IMR-90 (cell line): ENCODE data around the gene ST7. TPM values are rescaled to one million over a fixed set of nuclear protein-coding genes. Genes with fewer than 3 reads are reported as not detected.

Experiments used
- ATAC-seq: fragments of 200-7000 bp; cut with Tn5 transposase; 2 replicates; pipeline ENCODE4 v1.9.1; 2020; ENCODE audit warnings: low read depth, mild to moderate bottlenecking, moderate library complexity
- BruUV-seq: library from RNA; stranded (reverse); fragments of 400-500 nt; replicated peaks from 2 replicates; lab custom pipeline; 2021; lab: Mats Ljungman, UMichigan
- CTCF ChIA-PET: fragments of 300-600 bp; formaldehyde crosslinking; extraction: SDS; loops from one replicate; lab custom pipeline; 2021; ENCODE audit warnings: antibody characterized with exemption; lab: Yijun Ruan, JAX
- POLR2A ChIA-PET: fragments of 300-600 bp; sonication (Branson Sonifier 250); formaldehyde crosslinking; loops from one replicate; lab custom pipeline; 2022; ENCODE audit warnings: antibody characterized with exemption; ENCODE audit not compliant: unreplicated experiment; lab: Charles Lee
- DNase-seq: peaks from one replicate; pipeline ENCODE4 v3.0.0; 2013
- H2AFZ ChIP-seq: replicated peaks from 2 replicates; pipeline ENCODE3; 2013; ENCODE audit warnings: low read length, mild to moderate bottlenecking; ENCODE audit not compliant: poor library complexity
- H2AK5ac ChIP-seq: 2 replicates; pipeline ENCODE4 v1.6.1; 2013; ENCODE audit warnings: low read depth, low read length, inconsistent platforms
- H2AK9ac ChIP-seq: replicated peaks from 2 replicates; pipeline ENCODE3; 2013; ENCODE audit warnings: mild to moderate bottlenecking, low read depth, low read length, moderate library complexity; ENCODE audit not compliant: poor library complexity
- H2BK120ac ChIP-seq: 2 replicates; pipeline ENCODE4 v1.6.1; 2013; ENCODE audit warnings: low read depth, low read length, inconsistent platforms
- H2BK15ac ChIP-seq: 3 replicates; pipeline ENCODE4 v1.6.1; 2013; ENCODE audit warnings: low read depth, low read length, inconsistent platforms
- H2BK20ac ChIP-seq: 2 replicates; pipeline ENCODE4 v1.6.1; 2013; ENCODE audit warnings: low read depth, mild to moderate bottlenecking, inconsistent platforms, low read length, moderate library complexity
- H2BK5ac ChIP-seq: 2 replicates; pipeline ENCODE4 v1.6.1; 2013; ENCODE audit warnings: mild to moderate bottlenecking, low read depth, low read length, inconsistent platforms; ENCODE audit not compliant: poor library complexity, severe bottlenecking
- H3K14ac ChIP-seq: replicated peaks from 2 replicates; pipeline ENCODE4 v1.6.1; 2013; ENCODE audit warnings: low read depth, low read length, inconsistent platforms
- H3K18ac ChIP-seq: 2 replicates; pipeline ENCODE4 v1.6.1; 2013; ENCODE audit warnings: low read depth, low read length, control low read depth
- H3K23ac ChIP-seq: 2 replicates; pipeline ENCODE4 v1.6.1; 2013; ENCODE audit warnings: low read depth, low read length, inconsistent platforms
- H3K27ac ChIP-seq: 2 replicates; pipeline ENCODE4 v1.5.1; 2013; ENCODE audit warnings: mild to moderate bottlenecking, control low read depth, low read length; ENCODE audit not compliant: insufficient read depth
- H3K27me3 ChIP-seq: 2 replicates; pipeline ENCODE4 v1.6.1; 2013; ENCODE audit warnings: low read length; ENCODE audit not compliant: control insufficient read depth, insufficient read depth
- H3K36me3 ChIP-seq: 2 replicates; pipeline ENCODE4 v1.6.1; 2013; ENCODE audit warnings: low read length, mixed read lengths; ENCODE audit not compliant: control insufficient read depth, insufficient read depth
- H3K4ac ChIP-seq: 2 replicates; pipeline ENCODE4 v1.6.1; 2013; ENCODE audit warnings: low read depth, low read length, inconsistent platforms
- H3K4me1 ChIP-seq: 2 replicates; pipeline ENCODE4 v1.6.1; 2013; ENCODE audit warnings: low read length, mixed read lengths; ENCODE audit not compliant: control insufficient read depth, insufficient read depth
- H3K4me2 ChIP-seq: 2 replicates; pipeline ENCODE4 v1.6.1; 2013; ENCODE audit warnings: low read depth, mild to moderate bottlenecking, control low read depth, low read length, moderate library complexity
- H3K4me3 ChIP-seq: 2 replicates; pipeline ENCODE4 v1.5.1; 2013; ENCODE audit warnings: low read depth, mild to moderate bottlenecking, control low read depth, low read length, moderate library complexity; ENCODE audit not compliant: insufficient read depth
- H3K56ac ChIP-seq: 2 replicates; pipeline ENCODE4 v1.6.1; 2013; ENCODE audit warnings: low read length, inconsistent platforms; ENCODE audit not compliant: insufficient read depth; ENCODE audit errors: extremely low read depth
- H3K79me1 ChIP-seq, 2 experiments: 2 replicates each; pipeline ENCODE4 v1.6.1; 2013; ENCODE audit warnings: low read length in 2 of 2, inconsistent platforms in 1 of 2, low read depth in 1 of 2
- H3K9ac ChIP-seq: 2 replicates; pipeline ENCODE4 v1.6.1; 2013; ENCODE audit warnings: low read depth, low read length, control low read depth
- H3K9me1 ChIP-seq: 2 replicates; pipeline ENCODE4 v1.6.1; 2013; ENCODE audit warnings: low read length, inconsistent platforms; ENCODE audit not compliant: insufficient read depth
- H3K9me3 ChIP-seq: 2 replicates; pipeline ENCODE4 v1.6.1; 2013; ENCODE audit warnings: low read length; ENCODE audit not compliant: control insufficient read depth, insufficient read depth
- H4K20me1 ChIP-seq: 2 replicates; pipeline ENCODE4 v1.6.1; 2013; ENCODE audit warnings: low read length, inconsistent platforms; ENCODE audit not compliant: insufficient read depth
- H4K5ac ChIP-seq: 2 replicates; pipeline ENCODE4 v1.6.1; 2013; ENCODE audit warnings: mild to moderate bottlenecking, low read depth, low read length, control low read depth
- H4K8ac ChIP-seq, 2 experiments: 2 replicates each; pipeline ENCODE4 v1.6.1; 2013; ENCODE audit warnings: low read depth in 2 of 2, low read length in 2 of 2, control low read depth in 1 of 2, inconsistent platforms in 1 of 2
- H4K91ac ChIP-seq: 2 replicates; pipeline ENCODE4 v1.6.1; 2013; ENCODE audit warnings: low read depth, low read length, inconsistent platforms; ENCODE audit not compliant: insufficient read depth
- BHLHE40 ChIP-seq: fragments of 150-350 bp; IDR thresholded peaks from 2 replicates; pipeline ENCODE4 v1.6.1; 2016; ENCODE audit warnings: mild to moderate bottlenecking, low read depth, low read length
- CEBPB ChIP-seq: IDR thresholded peaks from 2 replicates; pipeline ENCODE4 v1.6.1; 2012; ENCODE audit warnings: low read depth, low read length, improper control_type of control experiment
- CHD1 ChIP-seq: IDR thresholded peaks from 2 replicates; pipeline ENCODE4 v1.6.1; 2012; ENCODE audit warnings: low read depth, low read length, improper control_type of control experiment
- CTCF ChIP-seq: conservative IDR thresholded peaks from 2 replicates; pipeline ENCODE4 v1.5.1; 2012; ENCODE audit warnings: mild to moderate bottlenecking, low read depth, low read length, improper control_type of control experiment
- ELK1 ChIP-seq: fragments of 150-350 bp; IDR thresholded peaks from 2 replicates; pipeline ENCODE4 v1.6.1; 2016; ENCODE audit warnings: low read depth, mild to moderate bottlenecking, low read length, moderate library complexity, borderline replicate concordance
- FOS ChIP-seq: fragments of 150-350 bp; IDR thresholded peaks from 2 replicates; pipeline ENCODE4 v1.6.1; 2016; ENCODE audit warnings: low read depth, low read length
- MAFK ChIP-seq: IDR thresholded peaks from 2 replicates; pipeline ENCODE4 v1.6.1; 2012; ENCODE audit warnings: low read depth, low read length, improper control_type of control experiment
- MAZ ChIP-seq: IDR thresholded peaks from 2 replicates; pipeline ENCODE4 v1.6.1; 2012; ENCODE audit warnings: low read depth, mild to moderate bottlenecking, low read length, improper control_type of control experiment, moderate library complexity, borderline replicate concordance
- MXI1 ChIP-seq: IDR thresholded peaks from 2 replicates; pipeline ENCODE4 v1.6.1; 2012; ENCODE audit warnings: low read depth, mild to moderate bottlenecking, low read length, moderate library complexity, borderline replicate concordance
- NFE2L2 ChIP-seq: fragments of 150-350 bp; IDR thresholded peaks from 2 replicates; pipeline ENCODE4 v1.6.1; 2016; ENCODE audit warnings: low read depth, mild to moderate bottlenecking, low read length
- POLR2A ChIP-seq: IDR thresholded peaks from 2 replicates; pipeline ENCODE4 v1.6.1; 2012; ENCODE audit warnings: mild to moderate bottlenecking, low read depth, low read length
- RAD21 ChIP-seq: IDR thresholded peaks from 2 replicates; pipeline ENCODE4 v1.6.1; 2012; ENCODE audit warnings: low read length, improper control_type of control experiment
- RCOR1 ChIP-seq: IDR thresholded peaks from 2 replicates; pipeline ENCODE4 v1.6.1; 2012; ENCODE audit warnings: mild to moderate bottlenecking, low read length, improper control_type of control experiment; ENCODE audit not compliant: insufficient replicate concordance
- RFX5 ChIP-seq: IDR thresholded peaks from 2 replicates; pipeline ENCODE4 v1.8.0; 2012; ENCODE audit warnings: low read depth, mild to moderate bottlenecking, low read length, moderate library complexity
- SMC3 ChIP-seq: fragments of 150-350 bp; IDR thresholded peaks from 2 replicates; pipeline ENCODE4 v1.6.1; 2016; ENCODE audit warnings: low read depth, mild to moderate bottlenecking, antibody characterized with exemption, low read length, moderate library complexity
- WGBS, 2 experiments: methylation state at CpG; one replicate each; pipeline versions ENCODE4 v1.1.5 to v1.1.7; 2013; ENCODE audit warnings: missing lambda C conversion rate in 2 of 2; ENCODE audit not compliant: insufficient read length in 1 of 2; ENCODE audit errors: extremely low coverage in 2 of 2; 5-methylcytosine and 5-hydroxymethylcytosine counted together
- dilution Hi-C: fragments of 300-500 bp; cut with HindIII; formaldehyde crosslinking; loops from one replicate; pipeline ENCODE4 v1.14.3; 2018; ENCODE audit warnings: low sequenced_read_pairs; ENCODE audit not compliant: unreplicated experiment
- in situ Hi-C: fragments of 300-500 bp; cut with MboI; formaldehyde crosslinking; loops from 3 replicates; pipeline ENCODE4 v1.14.3; 2019; ENCODE audit warnings: low sequenced_read_pairs, inconsistent platforms, mixed read lengths
- intact Hi-C: fragments of 100-400 bp; cut with micrococcal nuclease; formaldehyde crosslinking; loops from 2 replicates; pipeline ENCODE4 v1.10.0; 2022
- polyA plus RNA-seq, 3 experiments: library from polyadenylated mRNA; depleted of rRNA; stranded (reverse); fragments of >200 nt; gene quantifications; 2 replicates each; pipeline ENCODE4 v1.2.3, GENCODE V29; 2012; ENCODE audit warnings: low replicate concordance in 1 of 3
- total RNA-seq: library from RNA; depleted of rRNA; stranded (reverse); fragments of >200 nt; gene quantifications from 2 replicates; pipeline ENCODE4 v1.2.3, GENCODE V29; 2012
- TF ChIP-seq, protein P1 (sequence below): fragments of 150-350 bp; IDR thresholded peaks from 2 replicates; pipeline ENCODE4 v1.6.1; 2017; ENCODE audit warnings: mild to moderate bottlenecking, antibody characterized with exemption, low read length, low read depth

ST7 gene
- total and polyA plus RNA-seq, 2 of the 4 experiments (the other 2 are of a cell fraction): 18.6 to 26.0 TPM

DNA sequence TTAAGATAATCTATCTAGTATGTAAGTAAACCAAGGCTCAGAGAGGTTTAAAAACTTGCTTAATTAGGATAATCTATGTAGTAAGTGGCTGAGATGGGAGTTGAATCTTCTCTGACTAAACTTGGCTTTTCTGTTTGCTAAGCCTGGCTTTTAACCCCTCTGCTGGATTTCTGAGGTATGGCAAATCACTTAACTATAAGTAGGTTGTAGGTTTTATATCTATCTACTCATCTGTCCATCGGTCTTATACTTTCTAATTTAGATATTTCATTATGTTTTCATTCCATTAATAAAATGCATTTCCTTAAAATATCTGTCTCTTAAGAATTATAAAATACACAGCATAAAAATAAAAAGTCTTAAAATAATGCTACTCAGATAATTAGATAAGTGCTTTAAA, 59.4 kb downstream of the ST7 start:
- no peak overlapping the region for H4K91ac ChIP-seq
- dilution Hi-C loops: no loop called here
- peak; percentile 66 for DNase-seq
- TF ChIP-seq ELK1: no peak
- TF ChIP-seq CTCF: peak; percentile 51
- no peak for TF ChIP-seq CEBPB
- peak; percentile 53 for TF ChIP-seq SMC3
- TF ChIP-seq, protein P1, sequence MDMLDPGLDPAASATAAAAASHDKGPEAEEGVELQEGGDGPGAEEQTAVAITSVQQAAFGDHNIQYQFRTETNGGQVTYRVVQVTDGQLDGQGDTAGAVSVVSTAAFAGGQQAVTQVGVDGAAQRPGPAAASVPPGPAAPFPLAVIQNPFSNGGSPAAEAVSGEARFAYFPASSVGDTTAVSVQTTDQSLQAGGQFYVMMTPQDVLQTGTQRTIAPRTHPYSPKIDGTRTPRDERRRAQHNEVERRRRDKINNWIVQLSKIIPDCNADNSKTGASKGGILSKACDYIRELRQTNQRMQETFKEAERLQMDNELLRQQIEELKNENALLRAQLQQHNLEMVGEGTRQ: no peak
- no peak for TF ChIP-seq FOS
- TF ChIP-seq RFX5: no peak
- no peak for TF ChIP-seq NFE2L2
- TF ChIP-seq MXI1: no peak
- TF ChIP-seq RCOR1: no peak
- no peak for TF ChIP-seq CHD1
- TF ChIP-seq MAFK: no peak
- TF ChIP-seq BHLHE40: no peak
- no peak for TF ChIP-seq POLR2A
- no peak for TF ChIP-seq MAZ
- TF ChIP-seq RAD21: peak; percentile 64
- H3K4me2 ChIP-seq: no peak overlapping the region
- WGBS, 2 experiments: no CpG with 5 or more reads among the region's 1 CpG
- in situ Hi-C loops: no loop called here
- H3K23ac ChIP-seq: no peak overlapping the region
- peaks cover 2% of the 10 kb centered on the region; the same call in 1 of the 2 replicates for H3K4me1 ChIP-seq
- no peak overlapping the region for H3K4ac ChIP-seq
- peak; percentile 51; the same call in 1 of the 2 replicates for ATAC-seq
- no peak overlapping the region for H3K9ac ChIP-seq
- H2AK9ac ChIP-seq: no peak overlapping the region
- BruUV-seq: no TSS peak
- CTCF ChIA-PET: interaction anchor here (1.1 kb wide), 1 partner anchor 92 kb away, joined by 3 read pairs; no protein-coding TSS in a partner anchor
- H3K27me3 ChIP-seq: no peaks in the 10 kb centered on the region
- no peak overlapping the region for H2BK5ac ChIP-seq
- H3K56ac ChIP-seq: no peak overlapping the region
- no peak overlapping the region for H3K14ac ChIP-seq
- H3K36me3 ChIP-seq: no peaks in the 10 kb centered on the region
- H3K4me3 ChIP-seq: no peak overlapping the region
- no peaks in the 10 kb centered on the region for H4K20me1 ChIP-seq
- H4K8ac ChIP-seq: no peak overlapping the region
- no peak overlapping the region for H2BK120ac ChIP-seq
- no peaks in the 10 kb centered on the region for H3K9me3 ChIP-seq
- peaks cover 12 to 24% of the 10 kb centered on the region in 2 experiments; a peak in 3 of 4 replicates for H3K79me1 ChIP-seq
- no peak overlapping the region for H2AK5ac ChIP-seq
- no peak overlapping the region for H2AFZ ChIP-seq
- no peak overlapping the region for H2BK15ac ChIP-seq
- H4K5ac ChIP-seq: no peak overlapping the region
- no peak overlapping the region for H2BK20ac ChIP-seq
- H3K9me1 ChIP-seq: peaks cover 6% of the 10 kb centered on the region; the same call in 1 of the 2 replicates
- intact Hi-C loops: no loop called here
- POLR2A ChIA-PET: no interaction called here
- H3K27ac ChIP-seq: no peak overlapping the region
- no peak overlapping the region for H3K18ac ChIP-seq
